ENCODE data around the gene ABHD12.
A peak's percentile ranks its signal among the peaks of the same experiment; 100 is the strongest.
"Not testable (repeated sequence)": the region's sequence is repeated elsewhere in the genome, so short reads cannot be mapped to it uniquely, and the experiment has no call there.

ABHD12 gene

DNA sequence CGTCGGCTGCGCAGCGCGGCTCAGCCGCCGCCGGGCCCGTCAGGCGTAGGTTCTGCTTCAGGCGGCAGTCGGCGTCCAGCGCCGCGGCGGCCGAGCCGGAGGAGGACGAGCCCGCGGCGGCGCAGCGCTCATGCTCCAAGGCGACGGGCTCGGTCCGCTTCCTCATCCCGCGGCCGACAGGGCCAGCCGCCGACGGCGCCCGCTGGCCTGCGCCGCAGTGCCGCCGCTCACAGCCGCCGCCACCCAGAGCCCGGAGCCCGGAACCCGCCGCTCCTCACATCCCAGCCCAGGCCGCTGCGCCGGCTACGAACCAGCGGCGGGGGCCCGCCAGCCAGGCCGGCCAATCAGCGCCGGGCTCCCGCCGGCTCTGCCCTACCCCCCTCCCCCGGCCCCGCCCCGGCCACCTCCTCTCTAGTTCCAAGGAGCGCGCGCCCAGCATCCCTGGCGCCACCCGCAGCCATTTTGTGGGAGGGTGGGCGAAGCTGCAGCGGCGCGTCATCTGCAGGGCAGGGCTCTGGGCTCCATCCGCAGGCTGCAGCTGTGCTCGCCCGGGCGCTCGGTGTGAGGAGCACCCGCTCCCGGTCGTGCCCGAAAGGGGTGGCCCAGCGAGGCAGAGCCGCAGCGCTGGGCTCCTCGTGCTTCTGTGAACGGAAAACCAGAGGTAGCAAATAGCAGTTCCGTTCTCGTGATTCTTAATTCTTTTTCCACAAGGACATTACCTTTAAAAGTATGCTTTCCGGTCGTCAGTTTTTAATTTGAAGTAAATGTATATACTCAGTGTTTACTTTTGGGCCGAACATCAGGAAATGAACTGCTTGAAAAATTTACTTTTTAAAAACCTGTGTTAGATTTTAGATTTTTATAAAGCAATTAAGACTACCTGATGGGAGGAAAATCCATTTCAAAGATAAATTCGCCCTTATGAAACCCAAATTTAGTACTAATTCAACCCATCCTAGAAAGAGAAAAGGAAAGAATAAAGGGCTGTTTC lies at the start of gene ABHD12:
Gene ABHD12 (minus strand): TSS at position 298 of the 991 bp plus-strand sequence. CDS start 132 bp downstream, at position 166.
- peak; percentile 96 for DNase-seq (ENCODE audit: low spot score)

DNA sequence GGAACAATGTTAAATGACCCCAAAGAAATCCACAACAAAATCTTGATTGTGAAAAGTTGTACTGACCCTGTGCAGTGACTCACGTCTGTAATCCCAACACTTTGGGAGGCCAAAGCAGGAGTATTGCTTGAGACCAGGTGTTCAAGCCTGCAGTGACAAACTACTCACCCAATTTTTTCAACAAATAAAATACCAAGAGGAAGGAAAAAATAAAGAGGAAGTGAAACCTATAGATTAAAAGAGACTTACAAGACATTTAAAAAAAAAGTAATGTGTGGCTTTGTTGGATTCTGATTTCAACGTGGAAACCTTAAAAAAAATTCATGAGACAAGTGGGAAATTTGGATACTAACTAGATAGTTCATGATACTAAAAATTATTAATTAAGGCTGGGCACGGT lies 48.7 kb upstream of the ABHD12 start:
- no peak for DNase-seq (ENCODE audit: low spot score)

DNA sequence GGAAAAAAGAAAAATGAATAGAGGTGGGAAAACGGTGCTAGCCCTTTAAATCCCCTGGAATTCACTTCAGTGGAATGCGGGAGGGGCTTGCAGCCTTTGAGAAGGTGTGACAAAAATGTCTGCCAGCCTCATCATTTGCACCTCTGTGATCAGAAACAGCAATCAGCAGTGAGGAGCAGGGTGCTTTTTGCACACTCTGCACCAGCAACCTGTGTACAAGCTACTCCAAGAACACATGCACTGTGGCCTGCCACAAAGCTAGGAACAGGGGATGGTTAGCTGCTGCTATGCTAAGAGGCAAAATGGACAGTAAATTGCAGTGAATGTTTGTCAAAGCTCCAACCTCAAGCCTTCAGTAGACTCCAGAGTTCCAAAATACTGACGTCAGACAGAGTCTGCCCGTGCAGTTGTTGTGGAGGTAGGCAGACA lies 46.5 kb upstream of the ABHD12 start:
- DNase-seq (ENCODE audit: low spot score), result no peak

DNA sequence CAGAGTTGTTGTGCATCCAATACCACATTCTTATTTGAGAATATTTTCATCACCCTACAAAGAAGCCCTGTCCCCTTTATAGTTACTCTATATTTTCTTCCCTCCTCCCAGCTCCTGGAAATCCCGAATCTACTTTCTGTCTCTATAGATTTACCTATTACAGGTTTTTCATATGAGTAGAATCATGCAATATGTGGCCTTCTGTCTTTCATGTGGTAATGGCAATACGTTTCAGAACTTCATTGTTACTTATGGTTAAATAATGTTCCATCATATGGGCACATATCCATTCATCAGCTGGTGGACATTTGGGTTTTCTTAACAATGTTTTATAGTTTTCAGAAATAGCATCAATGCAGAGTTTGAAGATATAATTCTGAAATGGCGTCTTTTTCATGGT lies 33.9 kb upstream of the ABHD12 start:
- no peak for DNase-seq (ENCODE audit: low spot score)

DNA sequence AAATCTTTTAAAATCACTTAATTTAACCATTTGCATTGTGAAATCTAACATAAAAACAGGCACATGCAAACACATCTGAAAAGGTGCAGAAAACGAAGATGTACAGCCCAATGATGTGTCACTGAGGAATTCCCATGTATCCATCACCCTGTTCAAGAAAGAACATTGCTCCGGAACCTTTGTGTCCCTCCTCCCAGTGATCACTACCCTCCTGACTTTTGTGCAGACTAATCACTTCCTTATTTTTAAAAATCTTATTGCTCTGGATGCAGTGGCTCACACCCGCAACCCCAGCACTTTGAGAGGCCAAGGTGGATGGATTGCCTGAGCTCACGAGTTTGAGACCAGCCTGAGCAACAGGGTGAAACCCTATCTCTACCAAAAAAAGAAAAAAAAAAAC lies 31.4 kb upstream of the ABHD12 start:
- no peak for DNase-seq (ENCODE audit: low spot score)

DNA sequence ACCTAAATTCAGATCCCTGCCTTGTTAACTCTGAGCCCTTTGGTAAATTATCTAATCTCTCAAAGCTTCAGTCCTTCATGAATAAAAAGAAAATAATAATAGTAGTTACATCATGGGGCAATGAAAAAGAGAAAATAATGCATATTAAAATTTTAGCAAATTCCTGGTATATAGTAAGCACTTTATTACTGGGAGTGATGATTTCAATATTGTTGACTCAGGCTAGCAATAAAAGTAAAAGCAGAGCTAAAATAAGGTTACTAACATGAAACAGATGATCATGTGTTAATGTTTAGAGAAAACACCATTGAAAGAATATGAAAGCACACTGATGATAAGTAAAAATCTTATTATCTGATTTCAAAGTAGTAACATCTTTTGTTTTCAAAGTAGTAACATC lies 30.5 kb upstream of the ABHD12 start:
- no peak for DNase-seq (ENCODE audit: low spot score)

DNA sequence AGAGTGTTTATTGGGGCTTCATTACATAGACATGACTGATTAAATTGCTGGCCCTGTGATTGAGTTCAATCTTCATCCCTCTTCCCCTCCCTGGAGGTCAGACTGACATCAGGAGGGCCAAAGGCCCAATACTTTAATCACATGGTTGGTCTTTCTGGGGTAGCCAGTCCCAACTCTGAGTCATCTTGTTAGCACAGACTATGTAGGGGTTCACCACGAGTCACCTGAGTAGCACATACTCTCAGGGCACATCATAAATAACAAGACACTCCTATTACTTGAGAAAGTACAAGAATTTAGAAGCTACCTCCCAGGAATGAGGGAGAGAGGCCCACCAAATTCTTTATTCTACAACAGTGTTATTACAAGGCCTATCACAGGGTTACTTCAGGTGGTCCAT lies 28.1 kb upstream of the ABHD12 start:
- DNase-seq (ENCODE audit: low spot score), result no peak

DNA sequence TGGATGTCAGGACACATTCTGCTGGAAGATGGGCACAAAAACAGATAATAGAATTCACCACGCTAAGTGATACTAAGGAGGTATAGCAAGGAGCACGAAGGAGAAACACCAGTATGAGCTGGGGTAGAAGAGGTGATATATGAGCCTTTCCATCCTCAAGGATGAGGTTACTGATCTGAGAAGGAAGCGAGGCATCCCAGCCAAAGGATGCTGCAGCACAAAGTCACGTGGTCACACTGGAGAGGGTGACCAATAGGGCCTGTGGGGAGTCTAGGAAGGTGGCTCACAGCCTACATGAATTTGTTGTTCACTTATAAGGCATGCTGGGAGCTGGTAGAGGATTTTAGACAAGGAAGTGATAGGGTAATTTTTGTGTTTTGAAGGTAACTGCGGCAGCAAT lies 18.3 kb upstream of the ABHD12 start:
- DNase-seq (ENCODE audit: low spot score), result no peak

DNA sequence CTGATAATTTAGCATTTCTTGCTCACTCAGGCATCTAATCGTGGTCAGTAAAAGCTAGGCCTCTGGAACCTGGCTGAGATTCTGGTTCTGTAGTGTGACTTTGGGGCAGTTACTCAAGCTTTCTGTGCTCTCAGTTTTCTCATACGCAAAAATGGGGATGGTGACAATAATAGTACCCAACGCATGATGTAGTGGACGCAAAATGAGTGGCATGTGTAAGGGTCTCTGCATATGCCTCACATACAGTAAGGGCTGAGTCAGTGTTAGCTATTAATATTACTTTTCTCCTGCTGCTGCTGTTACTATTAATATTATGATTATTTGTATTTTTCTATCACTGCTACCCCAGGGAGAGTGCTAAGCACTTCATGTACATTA lies 17.5 kb upstream of the ABHD12 start:
- DNase-seq (ENCODE audit: low spot score), result no peak

DNA sequence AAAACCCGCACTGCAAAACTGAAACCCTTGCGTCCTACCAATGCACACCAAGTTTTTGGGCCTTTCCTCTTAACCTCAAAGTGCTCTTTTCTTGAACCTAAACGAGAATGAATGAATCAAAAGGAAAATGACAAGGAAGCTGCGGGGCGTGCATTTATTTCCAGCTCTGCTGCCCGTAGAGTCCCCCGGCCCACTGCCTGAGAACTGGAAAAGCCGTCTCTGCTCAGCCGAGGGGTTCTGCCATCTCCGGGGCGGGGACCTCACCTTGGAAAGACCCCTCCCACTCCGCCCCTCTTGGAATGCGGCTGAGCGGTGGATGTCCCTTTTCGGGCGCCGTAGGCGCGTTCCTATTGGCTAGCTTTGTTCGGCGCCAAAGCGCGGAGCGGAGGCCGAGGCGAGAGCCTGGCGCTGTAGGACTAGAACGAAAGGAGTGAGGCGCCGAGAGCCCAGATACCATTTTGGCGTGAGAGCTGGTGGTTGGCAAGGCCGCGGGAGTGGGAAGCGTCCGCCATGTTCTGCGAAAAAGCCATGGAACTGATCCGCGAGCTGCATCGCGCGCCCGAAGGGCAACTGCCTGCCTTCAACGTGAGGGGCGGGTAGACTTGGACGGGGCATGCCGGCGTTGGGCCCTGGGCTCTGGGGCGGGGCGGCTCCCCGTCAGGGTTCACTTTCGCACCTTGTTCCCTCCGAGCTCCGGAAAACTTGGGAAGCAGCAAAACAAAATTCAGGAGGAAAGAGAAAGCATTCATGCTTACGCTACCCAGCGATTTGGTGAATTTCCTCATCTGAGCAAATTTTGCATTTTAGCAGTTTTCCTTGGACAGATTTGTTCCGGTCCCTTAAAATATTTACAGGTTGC lies 16.9 kb upstream of the ABHD12 start, which contains the start of gene GINS1:
Gene GINS1 (plus strand): TSS at position 363 of the 859 bp plus-strand sequence. CDS start 148 bp downstream, at position 511.
- peak; percentile 88 for DNase-seq (ENCODE audit: low spot score)

DNA sequence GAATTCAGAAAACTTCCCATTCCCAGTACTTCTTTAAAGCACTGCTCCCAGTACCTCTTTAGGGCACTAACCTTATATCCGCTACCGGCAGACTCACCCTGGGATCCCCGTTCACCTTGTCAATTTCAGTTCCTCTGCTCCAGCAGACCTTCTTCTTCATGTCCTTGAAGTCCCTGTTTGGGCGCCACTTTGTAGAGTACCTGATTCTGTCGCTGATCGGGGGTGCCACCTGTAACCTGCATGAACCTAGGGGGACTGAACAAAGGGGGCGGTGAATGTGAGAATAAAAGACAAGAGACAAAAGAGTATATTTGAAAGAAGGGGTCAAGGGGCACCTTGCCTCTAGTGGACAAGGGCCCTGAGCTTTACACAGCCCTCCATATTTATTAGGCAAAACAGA lies 11.9 kb upstream of the ABHD12 start:
- no peak for DNase-seq (ENCODE audit: low spot score)

DNA sequence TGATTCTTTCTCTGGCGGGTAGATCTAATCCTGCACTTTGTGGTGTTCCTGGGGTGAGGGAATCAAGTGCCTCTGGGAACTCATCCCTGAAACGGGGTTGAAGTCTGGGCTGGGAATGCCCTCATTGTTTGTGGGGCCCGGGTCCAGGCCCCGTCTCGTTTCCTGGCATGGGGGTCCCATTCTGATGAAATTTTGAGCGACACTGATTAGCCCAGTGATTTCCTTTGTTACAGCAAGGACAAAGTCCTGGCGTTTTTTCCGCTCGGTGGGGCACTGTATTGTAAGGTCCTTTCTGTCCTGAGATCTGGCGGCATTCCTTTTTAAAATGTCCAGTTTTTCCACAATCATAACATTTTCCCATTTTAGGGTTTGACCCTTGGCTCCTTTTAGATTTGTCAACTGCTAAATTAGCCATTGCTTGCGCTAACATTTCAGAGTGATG lies 9.7 kb upstream of the ABHD12 start:
- not testable (repeated sequence) for DNase-seq (ENCODE audit: low spot score)

DNA sequence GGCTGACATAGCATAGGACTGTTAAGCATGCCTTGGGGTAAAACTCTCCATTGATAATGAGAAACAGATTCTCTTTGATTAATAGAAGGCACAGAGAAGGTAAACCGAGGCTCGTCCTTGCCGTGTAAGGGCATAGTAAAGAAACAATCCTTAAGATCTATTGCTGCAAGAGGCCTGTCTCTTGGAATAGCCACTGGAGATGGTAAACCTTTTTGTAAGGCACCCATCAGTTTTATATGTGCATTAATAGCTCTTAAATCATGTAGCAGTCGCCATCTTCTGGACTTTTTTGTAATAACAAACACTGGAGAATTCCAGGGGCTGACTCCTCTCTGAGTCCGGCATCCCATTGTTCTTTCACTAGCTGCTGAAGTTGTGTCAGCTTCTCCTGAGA lies 8.4 kb upstream of the ABHD12 start:
- peak; percentile 74 for DNase-seq (ENCODE audit: low spot score)

DNA sequence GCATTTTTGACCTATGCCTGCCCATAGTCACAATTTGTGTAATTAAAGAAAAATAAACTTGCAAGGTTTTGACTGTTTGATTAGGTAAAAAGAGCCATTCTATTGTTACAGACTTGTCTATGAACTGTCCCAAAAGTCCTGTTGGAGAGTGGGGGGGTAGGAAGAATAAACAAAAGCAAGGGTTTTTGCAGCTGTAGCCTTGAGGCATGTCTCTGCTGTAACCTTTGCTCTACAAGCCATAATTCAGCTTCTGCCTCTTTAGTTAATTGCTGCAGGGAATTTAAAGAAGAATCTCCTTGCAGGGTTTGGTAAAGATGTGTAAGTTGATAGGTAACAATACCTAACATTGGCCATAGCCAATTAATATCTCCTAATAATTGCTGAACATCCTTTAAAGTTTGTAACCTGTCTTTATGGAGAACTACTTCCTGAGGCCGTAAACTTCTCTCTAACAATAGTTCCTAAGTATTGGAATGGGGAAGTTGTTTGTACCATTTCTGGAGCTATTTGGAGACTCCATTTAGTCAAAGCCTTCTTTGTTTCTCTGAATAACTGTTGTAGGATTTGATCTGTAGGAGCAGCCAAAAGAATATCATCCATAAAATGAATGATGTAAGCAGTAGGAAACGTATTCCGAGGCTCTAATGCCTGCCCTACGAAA lies 7.9 kb upstream of the ABHD12 start:
- peak; percentile 12 for DNase-seq (ENCODE audit: low spot score)

DNA sequence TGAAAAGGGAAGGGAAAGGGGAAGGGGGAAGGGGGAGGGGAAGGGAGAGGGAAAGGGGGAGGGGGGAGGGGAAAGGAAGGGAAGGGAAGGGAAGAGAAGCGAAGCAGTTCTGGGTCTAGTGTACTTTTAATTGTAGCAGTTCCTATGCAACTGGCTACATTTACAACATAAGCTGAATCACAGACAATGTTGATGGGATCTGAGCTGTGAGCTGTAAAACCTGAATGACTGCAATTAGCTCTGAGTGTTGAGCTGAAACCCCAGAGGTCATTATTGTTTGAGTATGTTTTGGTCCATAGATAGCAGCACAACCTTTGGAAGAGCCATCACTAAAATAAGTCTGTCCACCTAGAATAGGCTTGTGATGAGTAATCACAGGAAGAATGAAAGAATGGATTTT lies 7.2 kb upstream of the ABHD12 start:
- peak; percentile 34 for DNase-seq (ENCODE audit: low spot score)

DNA sequence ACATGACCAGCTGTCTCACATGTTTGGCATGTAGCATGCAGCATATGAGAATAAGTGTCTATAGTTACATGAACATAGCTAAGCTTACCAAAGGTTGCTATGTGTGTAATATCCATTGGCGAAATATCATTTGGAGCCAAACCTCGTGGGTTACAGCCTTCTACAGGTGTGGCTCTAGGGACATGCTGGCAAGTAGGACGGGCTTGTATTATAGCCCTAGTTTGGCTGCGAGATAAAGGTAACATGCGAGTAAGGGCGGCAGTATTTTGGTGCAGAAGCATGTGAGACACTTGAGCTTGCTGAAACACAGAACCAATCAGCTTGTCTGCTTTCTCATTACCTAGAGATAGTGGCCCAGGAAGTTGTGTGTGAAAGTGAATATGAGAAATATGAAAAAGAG lies 6.5 kb upstream of the ABHD12 start:
- no peak for DNase-seq (ENCODE audit: low spot score)

DNA sequence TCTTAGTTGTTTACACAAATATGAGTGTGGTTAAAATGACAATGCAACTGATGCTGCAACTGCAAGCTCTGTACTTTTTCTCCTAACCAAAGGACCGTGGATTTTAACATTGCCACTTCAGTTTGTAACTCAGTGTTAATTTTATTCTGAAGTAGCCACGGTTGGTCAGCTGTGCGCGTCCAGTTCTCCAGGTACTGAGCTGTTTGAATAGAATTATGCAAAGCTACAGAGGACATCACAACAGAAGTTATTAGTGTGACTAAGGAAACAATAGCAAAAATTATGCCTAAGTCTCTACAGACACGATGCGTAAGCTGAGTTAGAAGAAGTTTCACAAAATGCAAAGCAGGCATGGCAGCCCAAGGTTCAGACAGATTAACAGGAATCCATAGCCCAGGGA lies 4.4 kb upstream of the ABHD12 start:
- DNase-seq (ENCODE audit: low spot score), result no peak

DNA sequence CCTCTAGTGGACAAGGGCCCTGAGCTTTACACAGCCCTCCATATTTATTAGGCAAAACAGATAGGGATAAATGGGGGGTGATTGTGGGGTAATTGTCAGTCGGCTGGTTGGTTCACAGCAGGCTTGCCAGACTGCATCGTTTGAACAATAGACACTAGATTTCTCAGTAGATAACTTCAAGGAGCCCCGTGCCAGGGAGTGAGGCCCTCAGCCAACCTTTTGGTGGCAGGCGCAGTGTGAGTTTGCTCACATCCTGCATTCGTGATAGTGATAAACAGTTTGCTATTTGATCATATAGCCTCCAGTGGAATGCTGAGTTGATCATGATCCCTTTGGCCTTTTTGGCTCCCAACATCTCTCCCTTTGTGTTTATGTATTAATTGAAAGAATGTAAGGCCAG lies 3.6 kb upstream of the ABHD12 start:
- DNase-seq (ENCODE audit: low spot score), result no peak

DNA sequence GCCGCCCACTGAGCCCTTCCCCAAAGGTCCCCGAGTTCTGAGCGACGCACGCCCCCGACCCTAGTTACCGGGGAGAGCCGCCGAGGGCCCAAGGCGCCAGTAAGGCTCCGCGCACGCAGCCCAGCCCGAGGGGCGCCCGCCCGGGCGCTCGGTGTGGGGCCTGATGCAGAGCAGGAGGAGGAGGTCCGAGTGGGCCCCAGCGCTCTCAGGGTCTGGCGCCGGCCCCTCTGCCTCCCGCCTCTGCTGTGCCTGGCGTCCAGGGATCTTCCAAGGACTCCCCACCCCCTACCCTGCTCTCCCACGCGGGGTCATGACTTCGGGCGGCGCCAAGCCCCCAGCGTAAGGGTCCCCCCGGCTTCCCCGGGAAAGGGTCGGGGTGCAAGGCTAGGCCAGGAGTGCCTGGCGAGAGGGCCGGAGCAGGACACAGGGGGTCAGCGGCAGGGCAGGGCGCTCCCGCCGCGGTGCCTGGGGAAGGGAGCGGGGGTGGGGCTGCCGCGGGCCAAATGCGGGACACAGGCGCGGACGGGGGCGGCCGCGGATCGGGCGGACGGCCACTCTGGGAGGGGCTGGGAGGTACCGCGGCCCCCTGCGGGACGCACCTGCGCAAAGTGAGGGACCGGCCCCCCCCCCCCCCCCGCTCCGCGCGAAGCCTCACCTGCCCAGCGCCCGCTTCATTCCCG lies 637 bp downstream of the ABHD12 start:
- DNase-seq (ENCODE audit: low spot score), result peak; percentile 39

DNA sequence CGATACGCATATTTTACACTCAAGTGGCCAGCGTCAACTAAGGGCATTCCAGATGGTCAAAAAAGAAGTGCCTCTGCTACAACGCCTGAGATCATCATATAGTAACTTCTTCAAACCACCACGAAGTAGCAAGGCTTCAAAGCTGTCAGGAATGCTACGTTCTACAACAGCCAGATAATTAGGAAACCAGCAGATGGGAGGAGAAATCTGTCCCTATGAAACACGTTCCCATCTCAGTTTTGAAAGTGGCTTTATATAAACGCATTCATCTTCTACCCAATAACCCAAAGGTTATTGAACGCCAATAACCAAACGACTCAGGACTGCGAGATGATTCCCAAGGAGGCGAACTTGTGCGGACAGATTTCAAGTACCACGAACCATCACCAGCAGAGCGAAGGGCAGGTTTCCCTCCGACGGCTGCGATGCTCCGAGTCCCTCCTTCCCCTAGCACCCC lies 1.2 kb downstream of the ABHD12 start:
- DNase-seq (ENCODE audit: low spot score), result no peak

DNA sequence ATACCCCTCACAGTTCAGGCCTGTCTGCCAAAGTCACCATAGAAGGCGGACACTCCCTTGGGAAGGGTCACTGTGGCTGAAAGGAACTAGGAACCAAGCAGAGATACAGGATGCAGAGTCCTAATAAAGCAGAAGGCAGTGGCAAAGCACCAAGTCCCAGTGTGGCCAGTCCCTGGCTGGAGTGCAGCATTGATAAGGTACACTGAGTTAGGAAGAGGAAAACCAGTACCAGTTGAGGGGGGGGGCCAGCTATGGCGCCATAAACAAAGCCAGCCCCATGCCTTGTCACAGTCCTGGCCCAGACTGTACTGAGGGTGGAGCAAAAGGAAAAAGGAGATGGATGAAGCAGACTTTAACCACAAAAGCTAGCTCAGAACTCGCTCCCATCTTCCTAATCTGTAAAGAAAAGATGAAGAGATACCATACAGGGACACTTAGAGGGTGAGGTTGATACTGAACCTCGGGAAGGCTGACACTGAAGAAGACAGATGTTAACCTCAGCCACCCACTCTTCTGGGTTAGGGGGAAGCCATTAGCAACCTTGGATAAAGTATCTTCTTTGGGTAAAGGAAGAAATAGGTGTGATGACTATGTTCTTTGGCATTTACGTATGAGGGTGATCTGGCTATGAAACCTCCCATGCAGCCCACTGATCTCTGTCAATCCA lies 7.8 kb downstream of the ABHD12 start:
- no peak for DNase-seq (ENCODE audit: low spot score)

Measured in LoVo (cell line).